ENCODE data around the gene EXOC6B. TPM values are rescaled to one million over a fixed set of nuclear protein-coding genes. Genes with fewer than 3 reads are reported as not detected.

EXOC6B gene
- total RNA-seq, 2 experiments from 2014 or later: 6.2 to 8.3 TPM

GRCh38 chr2:72291059-72291458 lies 534.8 kb downstream of the EXOC6B start:
- CTCF ChIA-PET: no interaction called here
- POLR2A ChIA-PET: no interaction called here
- H3K36me3 Mint-ChIP-seq (ENCODE audit: low read depth): no peaks in the 10 kb centered on the region
- no peaks in the 10 kb centered on the region for H3K9me3 Mint-ChIP-seq
- H3K4me3 Mint-ChIP-seq: no peak overlapping the region
- ATAC-seq (no peak), DNase-seq (no peak)
- intact Hi-C loops (cut with micrococcal nuclease): no loop called here
- no peaks in the 10 kb centered on the region for H3K27me3 Mint-ChIP-seq
- TF ChIP-seq CTCF (IDR thresholded peaks at IDR 0.05): no peak
- H3K27ac Mint-ChIP-seq: no peak overlapping the region
- H3K4me1 Mint-ChIP-seq (ENCODE audit: low read depth): no peaks in the 10 kb centered on the region

GRCh38 chr2:72289736-72290135 lies 536.1 kb downstream of the EXOC6B start:
- POLR2A ChIA-PET: no interaction called here

GRCh38 chr2:72289283-72289682 lies 536.5 kb downstream of the EXOC6B start:
- H3K4me3 Mint-ChIP-seq: no peak overlapping the region
- no peaks in the 10 kb centered on the region for H3K27me3 Mint-ChIP-seq
- H3K9me3 Mint-ChIP-seq: no peaks in the 10 kb centered on the region
- no peak for DNase-seq
- TF ChIP-seq CTCF (IDR thresholded peaks at IDR 0.05): no peak
- no peaks in the 10 kb centered on the region for H3K36me3 Mint-ChIP-seq (ENCODE audit: low read depth)
- ChIA-PET CTCF (no interaction called here), POLR2A (no interaction called here)
- no peak overlapping the region for H3K27ac Mint-ChIP-seq
- ATAC-seq: no peak
- intact Hi-C loops (cut with micrococcal nuclease): no loop called here
- H3K4me1 Mint-ChIP-seq (ENCODE audit: low read depth): no peaks in the 10 kb centered on the region

More at GRCh38 chr2:72289736-72290135, 536.1 kb downstream of the EXOC6B start:
- ATAC-seq (no peak), DNase-seq (no peak)
- Mint-ChIP-seq H3K27me3 (no peaks in the 10 kb centered on the region), H3K9me3 (no peaks in the 10 kb centered on the region), H3K4me3 (no peak overlapping the region), H3K4me1 (ENCODE audit: low read depth) (no peaks in the 10 kb centered on the region), H3K27ac (no peak overlapping the region), H3K36me3 (ENCODE audit: low read depth) (no peaks in the 10 kb centered on the region)
- TF ChIP-seq CTCF (IDR thresholded peaks at IDR 0.05): no peak
- CTCF ChIA-PET: no interaction called here
- intact Hi-C loops (cut with micrococcal nuclease): no loop called here

- DNase-seq: no peak
- ChIA-PET POLR2A (interaction anchor here (0.5 kb wide), 1 partner anchor 223 kb away, joined by 3 read pairs; no protein-coding TSS in a partner anchor), CTCF (no interaction called here)
- no peak for TF ChIP-seq CTCF (IDR thresholded peaks at IDR 0.05)
- Mint-ChIP-seq H3K27me3 (no peaks in the 10 kb centered on the region), H3K4me3 (no peak overlapping the region), H3K36me3 (ENCODE audit: low read depth) (no peaks in the 10 kb centered on the region), H3K27ac (no peak overlapping the region), H3K4me1 (ENCODE audit: low read depth) (no peaks in the 10 kb centered on the region), H3K9me3 (no peaks in the 10 kb centered on the region)
- no peak for ATAC-seq
- intact Hi-C loops (cut with micrococcal nuclease): no loop called here
Observed at GRCh38 chr2:72278046-72278445, 547.8 kb downstream of the EXOC6B start.

GRCh38 chr2:72276876-72277275 lies 549.0 kb downstream of the EXOC6B start:
- intact Hi-C loops (cut with micrococcal nuclease): no loop called here
- Mint-ChIP-seq H3K4me3 (no peak overlapping the region), H3K9me3 (no peaks in the 10 kb centered on the region)

More at GRCh38 chr2:72276876-72277275, 549.0 kb downstream of the EXOC6B start:
- ChIA-PET CTCF (no interaction called here), POLR2A (no interaction called here)
- TF ChIP-seq CTCF (IDR thresholded peaks at IDR 0.05): no peak
- H3K4me1 Mint-ChIP-seq (ENCODE audit: low read depth): no peaks in the 10 kb centered on the region
- no peaks in the 10 kb centered on the region for H3K27me3 Mint-ChIP-seq
- no peak overlapping the region for H3K27ac Mint-ChIP-seq
- DNase-seq (no peak), ATAC-seq (no peak)
- H3K36me3 Mint-ChIP-seq (ENCODE audit: low read depth): no peaks in the 10 kb centered on the region

Data from activated CD8-positive, alpha-beta T cell treated with anti-CD3 and anti-CD28 coated beads for 36 hours (primary cell).